Stimulated activated CD8-positive, alpha-beta memory T cell treated with anti-CD3 and anti-CD28 coated beads, Interleukin-4, amount 100 ng/mL, for 48 hours (primary cell): ENCODE measurements around the gene SLMAP.

Experiments
- DNase-seq: peaks from one replicate; pipeline ENCODE4 v3.0.0-alpha.2; 2020

Gene SLMAP

DNA sequence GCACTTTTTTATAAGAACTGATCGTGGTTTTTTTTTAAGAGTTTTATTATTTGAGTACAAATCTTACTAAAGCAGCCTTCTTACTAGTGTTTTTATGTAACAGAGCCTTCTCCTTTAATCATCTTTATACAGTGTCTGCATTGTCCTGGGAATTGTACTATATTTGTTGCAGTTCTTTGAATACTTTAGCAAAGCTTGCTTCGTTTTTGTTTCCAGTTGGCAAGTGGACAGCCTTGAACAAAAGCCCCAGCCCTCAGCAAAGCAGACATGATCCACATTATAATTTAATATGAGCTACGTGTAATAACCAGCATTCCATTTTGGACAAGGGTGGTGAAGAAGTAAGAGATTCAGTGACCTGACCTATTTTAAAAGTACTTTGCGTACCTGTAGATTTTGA, 139.9 kb downstream of the SLMAP start:
- DNase-seq, result no peak

DNA sequence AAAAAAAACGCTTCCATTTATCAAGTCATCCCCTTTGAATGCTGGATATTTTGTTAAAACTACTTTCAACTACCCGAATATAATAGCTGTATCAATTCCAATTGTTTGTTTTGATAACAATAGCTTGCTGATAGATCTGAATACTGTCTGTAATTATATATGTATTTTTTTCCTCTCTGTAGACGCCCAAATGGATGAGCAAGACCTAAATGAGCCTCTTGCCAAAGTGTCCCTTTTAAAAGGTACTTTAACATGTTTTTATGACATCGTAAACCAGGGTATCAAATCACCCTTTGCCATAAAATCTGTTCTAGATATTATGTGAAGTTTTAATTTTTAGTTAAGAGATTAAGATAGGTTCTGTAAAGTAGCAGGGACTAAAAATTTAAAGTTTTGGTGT, 140.6 kb downstream of the SLMAP start:
- DNase-seq, result no peak

GRCh38 chr3:57900786-57901185, 144.7 kb downstream of the SLMAP start:
- no peak for DNase-seq

- no peak for DNase-seq
Observed at GRCh38 chr3:57903124-57903890, 147.2 kb downstream of the SLMAP start.

GRCh38 chr3:57910990-57911389, 154.9 kb downstream of the SLMAP start:
- DNase-seq, result no peak

DNA sequence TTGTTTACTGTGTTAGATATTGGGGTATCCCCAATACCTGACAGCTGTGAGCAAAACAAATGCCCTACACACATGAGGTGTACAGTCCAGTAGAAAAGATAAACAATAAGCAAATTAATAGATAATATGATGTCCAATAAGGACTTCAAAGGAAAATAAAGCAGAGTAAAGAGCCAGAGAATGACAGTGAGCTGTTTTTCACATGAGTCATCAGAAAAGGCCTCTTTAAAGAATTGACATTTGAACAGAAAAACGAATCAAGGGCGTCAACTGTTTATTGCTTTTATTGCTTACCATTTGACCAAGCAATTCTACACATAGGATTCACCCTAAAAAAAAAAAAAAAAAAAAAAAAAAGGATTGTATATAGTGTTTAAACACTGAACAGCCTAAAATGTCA, 155.5 kb downstream of the SLMAP start:
- no peak for DNase-seq

DNA sequence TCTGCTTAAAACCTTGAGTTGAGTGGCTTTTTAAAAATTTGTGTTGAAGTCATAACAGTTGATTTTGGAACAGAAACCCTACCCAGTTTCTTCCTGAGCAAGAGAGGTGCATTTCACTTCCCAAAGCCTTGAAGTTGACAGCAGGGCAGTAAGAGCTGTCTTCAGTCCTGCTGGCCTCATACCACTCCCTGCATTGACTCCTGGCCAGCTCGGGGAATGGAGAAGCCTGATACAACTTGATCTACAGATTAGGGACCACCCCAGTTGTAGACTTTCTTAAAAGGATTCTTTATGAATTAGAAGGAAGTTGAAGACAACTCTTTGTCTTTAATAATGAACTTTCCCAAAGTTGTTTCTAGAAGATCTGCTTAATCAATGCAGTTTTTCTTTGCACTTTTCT, 161.5 kb downstream of the SLMAP start:
- no peak for DNase-seq

DNA sequence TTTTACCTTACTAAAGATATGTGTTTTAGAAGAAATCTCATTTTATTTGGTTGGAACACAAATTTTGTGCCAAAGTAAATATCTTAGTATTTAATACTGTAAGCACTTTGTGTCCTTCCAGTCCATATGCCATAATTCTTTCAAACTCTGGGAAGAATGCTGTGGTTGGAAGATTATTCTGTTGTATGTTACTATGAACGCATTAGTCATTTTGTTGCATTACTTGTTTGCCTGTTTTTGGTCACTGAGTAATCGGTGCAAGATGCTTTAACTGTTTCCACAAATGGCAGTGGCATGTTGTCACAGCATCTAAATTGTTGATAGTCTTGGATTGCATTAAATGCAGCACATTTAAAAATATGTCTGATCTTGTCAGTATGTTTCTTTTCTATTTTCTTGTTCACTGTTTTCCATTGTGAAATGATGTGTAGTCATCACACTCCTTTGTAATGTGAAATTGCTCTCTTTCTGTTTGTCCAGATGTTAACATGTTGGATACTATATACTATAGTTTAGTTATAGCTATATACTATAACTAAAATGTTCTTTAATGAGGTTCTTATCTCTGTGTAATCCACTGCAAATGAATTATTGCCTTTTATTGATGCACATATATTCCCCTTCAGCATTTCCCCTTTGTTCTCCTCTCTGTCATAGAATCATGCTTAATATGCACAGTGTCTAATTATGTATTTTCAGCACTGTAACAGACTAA, 162.2 kb downstream of the SLMAP start:
- no peak for DNase-seq

DNA sequence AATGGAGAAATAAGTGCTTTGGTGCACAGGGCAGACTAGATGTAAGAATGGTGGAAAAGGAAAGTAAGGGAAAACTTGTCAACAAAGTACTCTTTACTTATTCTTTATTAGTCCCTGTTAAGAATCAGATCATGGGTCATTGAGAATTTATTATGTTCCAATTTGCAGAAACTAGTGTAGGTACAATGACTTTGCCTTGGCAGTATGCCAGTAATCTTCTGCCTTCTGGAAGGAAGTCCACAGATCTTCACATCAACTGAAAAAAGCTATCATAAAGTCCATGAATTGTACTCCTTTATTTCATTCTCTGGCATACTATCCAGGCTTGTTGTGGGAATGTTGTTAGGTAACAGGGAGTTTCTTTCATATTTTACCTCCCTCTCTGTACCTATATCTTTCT, 163.9 kb downstream of the SLMAP start:
- no peak for DNase-seq

DNA sequence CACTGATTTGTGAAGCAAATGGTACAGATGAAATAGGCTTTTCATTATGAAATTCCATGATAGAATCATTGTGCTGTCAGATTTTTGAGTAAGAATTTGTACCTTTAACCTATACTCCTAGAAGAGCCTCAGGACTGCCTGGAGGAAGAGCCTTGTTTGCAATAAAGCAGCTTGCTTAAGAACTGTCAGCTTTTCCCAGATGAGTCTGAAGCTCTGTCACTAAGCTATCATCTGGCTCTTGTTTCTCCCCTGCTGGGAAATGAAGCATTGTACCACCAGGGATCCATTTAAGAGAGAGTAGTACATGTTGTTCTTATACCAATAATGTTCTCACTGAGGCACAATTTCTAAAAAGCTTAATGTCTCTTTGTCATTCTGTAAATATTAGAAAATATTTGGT, 167.0 kb downstream of the SLMAP start:
- no peak for DNase-seq

- DNase-seq, result no peak
Observed at GRCh38 chr3:57923752-57924151, 167.6 kb downstream of the SLMAP start.

DNA sequence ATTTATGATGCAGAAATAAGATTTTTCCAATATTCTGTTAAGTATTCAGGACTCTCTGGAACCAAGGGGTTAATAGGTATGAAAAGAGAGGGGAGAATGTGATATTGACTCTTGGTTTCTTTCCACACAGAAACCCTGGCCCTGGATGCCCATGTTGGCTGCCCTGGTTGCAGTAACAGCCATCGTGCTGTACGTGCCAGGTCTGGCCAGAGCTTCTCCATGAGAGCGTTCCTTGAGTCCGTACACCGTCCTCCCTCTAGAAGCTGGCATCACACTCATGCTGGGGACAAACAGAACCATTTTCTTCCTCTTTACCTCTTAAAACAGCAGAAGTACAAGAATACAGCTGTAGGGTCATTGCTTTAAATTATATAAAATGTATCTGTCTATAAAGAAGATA, 171.1 kb downstream of the SLMAP start:
- no peak for DNase-seq

GRCh38 chr3:57927916-57928315, 171.8 kb downstream of the SLMAP start:
- no peak for DNase-seq

GRCh38 chr3:57928511-57928910, 172.4 kb downstream of the SLMAP start:
- no peak for DNase-seq

DNA sequence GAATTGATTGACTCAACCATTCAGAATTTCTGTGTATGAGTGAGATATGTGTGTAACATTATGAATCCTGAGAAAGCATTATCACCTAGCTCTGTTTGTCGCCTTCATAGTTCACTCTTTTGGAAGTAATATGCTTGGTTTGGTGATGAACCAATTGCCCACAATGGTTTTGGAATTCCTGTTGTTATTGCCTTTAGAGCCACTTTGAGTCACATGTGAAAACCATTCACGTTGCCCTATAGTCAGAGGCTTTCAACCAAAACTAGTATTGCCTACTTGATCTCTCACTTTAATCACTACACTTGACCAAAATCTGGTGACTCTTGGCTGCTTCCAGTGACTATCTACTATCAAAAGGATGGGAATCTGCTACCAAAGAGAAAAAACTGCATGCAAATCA, 173.9 kb downstream of the SLMAP start:
- DNase-seq, result no peak

DNA sequence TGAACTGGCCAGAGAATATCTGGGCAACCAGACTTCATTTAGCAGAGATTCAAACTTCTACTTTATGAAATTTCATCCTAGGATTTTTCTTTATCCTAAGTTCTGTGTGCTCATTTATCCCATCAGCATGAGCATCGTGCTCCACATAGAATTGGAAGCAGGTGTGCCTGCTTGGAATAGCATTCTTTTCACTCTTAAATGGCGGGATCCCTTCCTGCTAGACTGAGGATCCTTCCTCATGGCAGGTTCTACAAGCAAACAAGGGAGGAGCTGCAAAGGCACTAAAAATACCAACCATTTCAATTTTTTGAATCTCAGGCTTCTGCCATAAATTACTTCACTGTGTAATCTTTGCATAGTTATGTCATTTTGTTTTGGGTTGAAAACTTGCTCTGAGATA, 177.5 kb downstream of the SLMAP start:
- no peak for DNase-seq

DNA sequence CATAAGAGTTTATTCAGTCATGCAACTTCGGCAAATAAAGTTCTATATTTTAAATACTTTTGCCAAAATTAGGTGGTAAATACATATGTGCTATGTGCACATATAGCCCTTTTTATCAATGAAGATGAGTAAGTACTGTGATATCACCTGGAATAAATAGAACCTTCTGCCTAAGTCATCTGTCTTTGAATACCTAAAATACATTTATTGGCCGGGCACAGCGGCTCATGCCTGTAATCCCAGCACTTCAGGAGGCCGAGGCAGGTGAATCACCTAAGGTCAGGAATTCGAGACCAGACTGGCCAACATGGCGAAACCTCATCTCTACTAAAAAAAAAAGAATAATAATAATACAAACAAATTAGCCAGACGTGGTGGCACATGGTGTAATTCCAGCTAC, 178.3 kb downstream of the SLMAP start:
- no peak for DNase-seq

DNA sequence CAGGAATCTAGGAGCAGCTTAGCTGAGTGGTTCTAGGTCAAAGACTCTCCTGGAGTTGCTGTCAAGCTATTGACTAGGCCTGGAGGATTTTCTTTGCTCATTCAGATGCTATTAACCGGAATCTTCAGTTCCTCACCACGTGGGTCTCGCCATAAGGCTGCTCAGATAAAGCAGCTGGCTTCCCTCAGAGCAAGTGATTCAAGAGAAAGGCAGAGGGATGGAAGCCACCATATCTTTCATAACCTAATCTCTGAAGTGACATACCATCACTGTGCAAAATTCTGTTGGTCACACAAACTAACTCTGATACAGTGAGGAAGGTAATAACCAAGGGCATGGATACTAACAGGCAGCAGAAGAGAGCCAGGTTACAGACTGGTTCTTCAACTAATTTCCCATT, 179.4 kb downstream of the SLMAP start:
- no peak for DNase-seq

DNA sequence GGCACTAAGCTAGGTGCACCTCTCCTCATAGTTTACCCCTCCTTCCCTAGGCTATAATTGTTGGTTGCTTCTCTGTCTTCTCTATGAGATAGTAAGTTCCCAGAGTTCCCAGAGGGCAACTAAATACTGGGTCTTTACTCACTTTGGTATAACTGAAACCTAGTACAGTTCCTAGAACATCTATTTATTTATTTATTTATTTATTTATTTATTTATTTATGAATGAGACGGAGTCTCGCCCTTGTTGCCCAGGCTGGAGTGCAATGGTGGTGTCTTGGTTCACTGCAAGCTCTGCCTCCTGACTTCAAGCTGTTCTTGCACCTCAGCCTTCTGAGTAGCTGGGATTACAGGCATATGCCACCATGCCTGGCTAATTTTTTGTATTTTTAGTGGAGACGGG, 181.0 kb downstream of the SLMAP start:
- DNase-seq, result no peak

DNA sequence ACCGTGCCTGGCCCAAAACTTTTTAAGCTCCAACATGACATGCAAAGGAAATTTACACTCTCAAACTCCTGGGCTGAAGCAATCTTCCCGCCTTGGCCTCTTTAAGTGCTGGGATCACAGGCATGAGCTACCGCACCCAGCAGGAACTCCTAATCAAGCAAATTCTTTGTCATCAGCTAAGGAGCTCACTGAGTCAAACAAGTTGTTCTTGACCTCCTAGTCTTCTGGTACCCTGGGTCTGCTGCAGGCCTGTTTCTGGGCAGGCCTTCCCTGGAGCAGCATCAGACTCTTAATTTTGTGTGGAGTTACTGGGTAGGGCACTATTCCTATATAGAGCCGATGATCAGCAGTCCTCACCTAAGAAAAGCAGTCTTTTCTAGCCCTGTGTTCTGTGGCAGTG, 183.7 kb downstream of the SLMAP start:
- no peak for DNase-seq

GRCh38 chr3:57942388-57942787, 186.3 kb downstream of the SLMAP start:
- DNase-seq, result no peak

DNA sequence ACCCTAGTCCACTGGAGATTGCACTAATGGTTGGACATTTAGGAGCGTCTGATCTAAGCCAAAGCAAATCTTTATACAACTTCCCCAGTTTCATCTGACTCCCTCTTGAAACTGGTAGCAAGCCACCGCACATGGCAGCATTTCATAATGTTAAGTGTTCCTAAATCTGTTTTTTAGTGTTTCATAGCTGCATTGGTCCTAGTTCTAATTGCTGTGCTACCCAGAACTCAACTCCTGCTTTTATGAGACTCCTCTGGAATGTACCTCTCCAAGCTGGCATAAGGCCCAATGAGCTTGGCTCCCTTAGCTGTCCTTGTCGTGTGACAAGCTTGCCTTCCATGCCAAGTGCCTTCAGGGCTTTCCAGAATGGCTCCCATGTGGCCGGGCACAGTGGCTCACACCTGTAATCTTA, 186.8 kb downstream of the SLMAP start:
- DNase-seq, result peak; percentile 1

GRCh38 chr3:57943525-57944495, 187.7 kb downstream of the SLMAP start:
- DNase-seq, result no peak

DNA sequence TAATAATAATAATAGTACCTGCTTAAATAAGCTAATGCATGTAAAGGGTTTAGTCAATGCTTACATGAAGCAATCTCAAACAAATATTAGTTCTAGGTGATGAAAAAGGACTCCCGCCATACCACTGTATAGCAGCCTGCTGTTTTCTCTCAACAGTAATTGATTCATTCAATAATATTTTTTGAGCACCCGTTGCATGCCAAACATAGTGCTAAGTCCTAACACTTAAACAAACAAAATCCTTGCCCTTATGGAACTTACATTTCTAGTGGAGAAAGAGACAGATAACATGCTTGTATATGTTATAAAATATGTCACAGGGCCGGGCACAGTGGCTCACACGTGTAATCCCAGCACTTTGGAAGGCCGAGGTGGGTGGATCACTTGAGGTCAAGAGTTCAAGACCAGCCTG, 190.9 kb downstream of the SLMAP start:
- no peak for DNase-seq
